Neural crest cell (in vitro differentiated cells): ENCODE measurements around the gene CATSPERE. TPM values are rescaled to one million over a fixed set of nuclear protein-coding genes. Genes with fewer than 3 reads are reported as not detected.
"Not testable (repeated sequence)": the region's sequence is repeated elsewhere in the genome, so short reads cannot be mapped to it uniquely, and the experiment has no call there.

Source experiments
- DNase-seq: peaks from one replicate; pipeline ENCODE4 v3.0.0; 2021; ENCODE audit warnings: low read depth, mixed read lengths, low spot score
- H3K27ac Mint-ChIP-seq: one replicate; pipeline ENCODE4 v1.8.0; 2021; ENCODE audit warnings: mild to moderate bottlenecking, mixed read lengths; ENCODE audit not compliant: unreplicated experiment
- H3K27me3 Mint-ChIP-seq: 2 replicates; pipeline ENCODE4 v1.8.0; 2021; ENCODE audit warnings: low read depth, mild to moderate bottlenecking, mixed read lengths
- H3K36me3 Mint-ChIP-seq: 2 replicates; pipeline ENCODE4 v1.8.0; 2021; ENCODE audit warnings: low read depth, mild to moderate bottlenecking, mixed read lengths
- H3K4me1 Mint-ChIP-seq: 2 replicates; pipeline ENCODE4 v1.8.0; 2021; ENCODE audit warnings: mixed read lengths
- H3K4me3 Mint-ChIP-seq: one replicate; pipeline ENCODE4 v1.8.0; 2021; ENCODE audit warnings: mild to moderate bottlenecking, mixed read lengths
- H3K9me3 Mint-ChIP-seq: 2 replicates; pipeline ENCODE4 v1.8.0; 2021; ENCODE audit warnings: mixed read lengths
- total RNA-seq: library from RNA; stranded (reverse); gene quantifications from 2 replicates; pipeline ENCODE4 v1.2.1, GENCODE V29; 2021
- TF ChIP-seq, protein P1 (sequence below): fragments of 200-600 bp; sonication (generic); conservative IDR thresholded peaks from 2 replicates; pipeline ENCODE4 v1.5.0; 2021; ENCODE audit warnings: antibody characterized with exemption, mild to moderate bottlenecking

The CATSPERE gene
- total RNA-seq, 1 donor from 2014 or later = 0.44 TPM

DNA sequence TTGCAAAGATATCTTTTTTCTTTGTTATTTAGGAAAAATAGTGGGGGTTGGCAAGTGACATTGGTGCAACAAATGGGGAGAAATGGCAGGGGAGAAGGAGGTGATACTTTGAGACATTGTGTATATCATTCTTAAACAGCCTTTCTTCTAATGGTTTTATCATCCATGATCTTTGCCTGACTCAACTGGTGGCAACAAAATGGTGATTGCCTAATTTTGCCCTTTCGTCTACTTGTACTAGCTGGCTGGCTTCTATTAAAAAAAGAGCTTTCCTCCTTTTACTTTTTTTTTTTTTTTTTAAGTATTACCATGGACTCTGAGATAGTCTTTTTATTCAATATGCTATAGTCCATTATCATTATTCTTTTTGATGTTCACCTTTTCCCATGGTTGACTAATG, 219.6 kb downstream of the CATSPERE start:
- TF ChIP-seq, protein P1, sequence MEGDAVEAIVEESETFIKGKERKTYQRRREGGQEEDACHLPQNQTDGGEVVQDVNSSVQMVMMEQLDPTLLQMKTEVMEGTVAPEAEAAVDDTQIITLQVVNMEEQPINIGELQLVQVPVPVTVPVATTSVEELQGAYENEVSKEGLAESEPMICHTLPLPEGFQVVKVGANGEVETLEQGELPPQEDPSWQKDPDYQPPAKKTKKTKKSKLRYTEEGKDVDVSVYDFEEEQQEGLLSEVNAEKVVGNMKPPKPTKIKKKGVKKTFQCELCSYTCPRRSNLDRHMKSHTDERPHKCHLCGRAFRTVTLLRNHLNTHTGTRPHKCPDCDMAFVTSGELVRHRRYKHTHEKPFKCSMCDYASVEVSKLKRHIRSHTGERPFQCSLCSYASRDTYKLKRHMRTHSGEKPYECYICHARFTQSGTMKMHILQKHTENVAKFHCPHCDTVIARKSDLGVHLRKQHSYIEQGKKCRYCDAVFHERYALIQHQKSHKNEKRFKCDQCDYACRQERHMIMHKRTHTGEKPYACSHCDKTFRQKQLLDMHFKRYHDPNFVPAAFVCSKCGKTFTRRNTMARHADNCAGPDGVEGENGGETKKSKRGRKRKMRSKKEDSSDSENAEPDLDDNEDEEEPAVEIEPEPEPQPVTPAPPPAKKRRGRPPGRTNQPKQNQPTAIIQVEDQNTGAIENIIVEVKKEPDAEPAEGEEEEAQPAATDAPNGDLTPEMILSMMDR = no peak
- no peak for DNase-seq
- Mint-ChIP-seq H3K36me3 (peaks cover 17% of the 10 kb centered on the region), H3K27ac (no peak overlapping the region), H3K27me3 (no peaks in the 10 kb centered on the region), H3K4me3 (no peak overlapping the region), H3K4me1 (peaks cover 4% of the 10 kb centered on the region), H3K9me3 (peaks cover 6% of the 10 kb centered on the region)

DNA sequence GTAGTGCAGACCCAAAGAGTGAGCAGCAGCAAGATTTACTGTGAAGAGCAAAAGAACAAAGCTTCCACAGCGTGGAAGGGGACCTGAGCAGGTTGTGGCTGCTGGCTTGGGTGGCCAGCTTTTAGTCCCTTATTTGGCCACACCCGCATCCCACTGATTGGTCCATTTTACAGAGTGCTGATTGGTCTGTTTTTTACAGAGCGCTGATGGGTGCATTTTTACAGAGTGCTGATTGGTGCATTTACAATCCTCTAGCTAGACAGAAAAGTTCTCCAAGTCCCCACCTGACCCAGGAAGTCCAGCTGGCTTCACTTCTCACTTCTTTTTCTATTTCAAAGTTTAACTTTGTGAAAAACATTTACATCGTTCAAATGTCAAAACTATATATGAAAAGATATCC, 221.0 kb downstream of the CATSPERE start:
- H3K4me1 Mint-ChIP-seq, H3K4me3 Mint-ChIP-seq, H3K27ac Mint-ChIP-seq, H3K9me3 Mint-ChIP-seq, DNase-seq, H3K27me3 Mint-ChIP-seq: not testable (repeated sequence)
- peaks cover 19% of the 10 kb centered on the region for H3K36me3 Mint-ChIP-seq

Other genes starting within 250 kb of the CATSPERE start
- 66.2 and 72.1 TPM in 2 replicates for gene ADSS2, start 9.4 kb upstream of the CATSPERE start, total RNA-seq
- gene DESI2, start 191.9 kb downstream of the CATSPERE start, total RNA-seq = 46.5 and 49.2 TPM in 2 replicates